ENCODE data around the gene RAD51C. TPM values are rescaled to one million over a fixed set of nuclear protein-coding genes. Genes with fewer than 3 reads are reported as not detected.
A peak's percentile ranks its signal among the peaks of the same experiment; 100 is the strongest.

Gene RAD51C
- total RNA-seq, 2 donors from 2014 or later = 30.4 to 32.5 TPM

GRCh38 chr17:58755269-58755576, 62.8 kb downstream of the RAD51C start:
- H3K27ac ChIP-seq = no peak overlapping the region
- no peaks in the 10 kb centered on the region for H3K4me1 ChIP-seq (replicated peaks)
- peak overlapping the region; percentile 60 for H3K4me3 ChIP-seq
- intact Hi-C loops (cut with DNase I) = no loop called here
- DNase-seq (ENCODE audit: low spot score) = no peak
- 13% methylated on average over 2 of the region's 2 CpGs for WGBS
- H3K27me3 ChIP-seq (replicated peaks; ENCODE audit: insufficient read depth) = no peaks in the 10 kb centered on the region
- H3K36me3 ChIP-seq = no peaks in the 10 kb centered on the region
- no peaks in the 10 kb centered on the region for H3K9me3 ChIP-seq
- TF ChIP-seq CTCF (IDR thresholded peaks at IDR 0.05) = no peak
- no peak for TF ChIP-seq POLR2A (IDR thresholded peaks at IDR 0.05)
- no peak for TF ChIP-seq POLR2AphosphoS5 (IDR thresholded peaks at IDR 0.05)

GRCh38 chr17:58755577-58756245, 63.3 kb downstream of the RAD51C start, which contains the start of gene PPM1E:
TSS of gene PPM1E (plus strand) at chr17:58755854.
- DNase-seq (ENCODE audit: low spot score) = peak; percentile 16
- intact Hi-C loops (cut with DNase I) = no loop called here
- Histone ChIP-seq H3K27ac (peak within 1 kb of the TSS in 1 of 2 donors; percentile 52), H3K4me3 (peak within 1 kb of the TSS; percentile 60), H3K4me1 (replicated peaks) (no peaks in the 10 kb centered on the region), H3K27me3 (replicated peaks; ENCODE audit: insufficient read depth) (no peaks in the 10 kb centered on the region), H3K9me3 (no peaks in the 10 kb centered on the region), H3K36me3 (no peaks in the 10 kb centered on the region)
- 1% methylated on average over 32 of the region's 71 CpGs for WGBS
- TF ChIP-seq POLR2A (IDR thresholded peaks at IDR 0.05) = no peak
- no peak for TF ChIP-seq POLR2AphosphoS5 (IDR thresholded peaks at IDR 0.05)
- TF ChIP-seq CTCF (IDR thresholded peaks at IDR 0.05) = no peak

- Histone ChIP-seq H3K9me3 (no peaks in the 10 kb centered on the region), H3K36me3 (no peaks in the 10 kb centered on the region), H3K4me3 (peak overlapping the region; percentile 60), H3K27me3 (replicated peaks; ENCODE audit: insufficient read depth) (no peaks in the 10 kb centered on the region), H3K27ac (peak overlapping the region in 1 of 2 donors; percentile 52), H3K4me1 (replicated peaks) (no peaks in the 10 kb centered on the region)
- DNase-seq (ENCODE audit: low spot score) = no peak
- intact Hi-C loops (cut with DNase I) = no loop called here
- TF ChIP-seq POLR2AphosphoS5 (IDR thresholded peaks at IDR 0.05) (no peak), POLR2A (IDR thresholded peaks at IDR 0.05) (no peak), CTCF (IDR thresholded peaks at IDR 0.05) (no peak)
- 1% methylated on average over 42 of the region's 72 CpGs for WGBS
Observed at GRCh38 chr17:58756246-58757161, 64.1 kb downstream of the RAD51C start.

- no peaks in the 10 kb centered on the region for H3K9me3 ChIP-seq
- 37% methylated on average over 5 of the region's 5 CpGs for WGBS
- no peaks in the 10 kb centered on the region for H3K36me3 ChIP-seq
- H3K4me3 ChIP-seq = peak overlapping the region; percentile 60
- DNase-seq (ENCODE audit: low spot score) = no peak
- no peaks in the 10 kb centered on the region for H3K4me1 ChIP-seq (replicated peaks)
- no peak overlapping the region for H3K27ac ChIP-seq
- no peak for TF ChIP-seq CTCF (IDR thresholded peaks at IDR 0.05)
- TF ChIP-seq POLR2AphosphoS5 (IDR thresholded peaks at IDR 0.05) = no peak
- no peak for TF ChIP-seq POLR2A (IDR thresholded peaks at IDR 0.05)
- intact Hi-C loops (cut with DNase I) = no loop called here
- H3K27me3 ChIP-seq (replicated peaks; ENCODE audit: insufficient read depth) = no peaks in the 10 kb centered on the region
Observed at GRCh38 chr17:58757162-58757613, 64.8 kb downstream of the RAD51C start.

All from prostate gland (tissue), 2 donors.